Epithelial cell of esophagus (primary cell): ENCODE measurements around the gene LRRIQ3.
"Not testable (repeated sequence)": the region's sequence is repeated elsewhere in the genome, so short reads cannot be mapped to it uniquely, and the experiment has no call there.

Experiments used
- DNase-seq: peaks from one replicate; pipeline ENCODE4 v3.0.0; 2010; ENCODE audit warnings: low read depth
- H3K4me3 ChIP-seq: 2 replicates; pipeline ENCODE4 v1.5.1; 2011; ENCODE audit warnings: mild to moderate bottlenecking, low read length, control low read depth
- TF ChIP-seq, protein P1 (sequence below): IDR thresholded peaks from 2 replicates; pipeline ENCODE4 v1.5.1; 2011; ENCODE audit warnings: low read depth, mild to moderate bottlenecking, low read length, control low read depth, inconsistent platforms; ENCODE audit not compliant: insufficient read depth; ENCODE audit errors: missing control alignments

The LRRIQ3 gene

DNA sequence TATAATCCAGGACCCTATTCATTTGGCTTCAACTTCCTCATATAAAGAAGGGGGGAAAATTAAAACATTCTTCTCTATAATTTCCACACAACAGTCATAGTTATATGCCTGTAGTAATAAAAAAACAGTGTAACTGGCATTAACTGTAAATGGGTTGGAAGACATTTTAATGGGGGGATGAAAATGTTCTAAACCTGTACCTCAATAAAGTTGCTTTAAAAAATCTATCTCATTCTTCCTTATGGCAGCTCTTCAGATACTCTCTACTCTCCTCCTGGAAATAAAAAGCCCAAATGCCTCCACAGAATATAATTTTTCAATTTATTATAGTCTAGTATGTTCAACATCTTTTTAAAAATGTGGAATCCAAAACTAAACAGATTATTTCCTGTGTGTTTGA is 2.6 kb downstream of the LRRIQ3 start:
- no peak for DNase-seq
- TF ChIP-seq, protein P1, sequence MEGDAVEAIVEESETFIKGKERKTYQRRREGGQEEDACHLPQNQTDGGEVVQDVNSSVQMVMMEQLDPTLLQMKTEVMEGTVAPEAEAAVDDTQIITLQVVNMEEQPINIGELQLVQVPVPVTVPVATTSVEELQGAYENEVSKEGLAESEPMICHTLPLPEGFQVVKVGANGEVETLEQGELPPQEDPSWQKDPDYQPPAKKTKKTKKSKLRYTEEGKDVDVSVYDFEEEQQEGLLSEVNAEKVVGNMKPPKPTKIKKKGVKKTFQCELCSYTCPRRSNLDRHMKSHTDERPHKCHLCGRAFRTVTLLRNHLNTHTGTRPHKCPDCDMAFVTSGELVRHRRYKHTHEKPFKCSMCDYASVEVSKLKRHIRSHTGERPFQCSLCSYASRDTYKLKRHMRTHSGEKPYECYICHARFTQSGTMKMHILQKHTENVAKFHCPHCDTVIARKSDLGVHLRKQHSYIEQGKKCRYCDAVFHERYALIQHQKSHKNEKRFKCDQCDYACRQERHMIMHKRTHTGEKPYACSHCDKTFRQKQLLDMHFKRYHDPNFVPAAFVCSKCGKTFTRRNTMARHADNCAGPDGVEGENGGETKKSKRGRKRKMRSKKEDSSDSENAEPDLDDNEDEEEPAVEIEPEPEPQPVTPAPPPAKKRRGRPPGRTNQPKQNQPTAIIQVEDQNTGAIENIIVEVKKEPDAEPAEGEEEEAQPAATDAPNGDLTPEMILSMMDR: no peak
- no peak overlapping the region for H3K4me3 ChIP-seq

DNA sequence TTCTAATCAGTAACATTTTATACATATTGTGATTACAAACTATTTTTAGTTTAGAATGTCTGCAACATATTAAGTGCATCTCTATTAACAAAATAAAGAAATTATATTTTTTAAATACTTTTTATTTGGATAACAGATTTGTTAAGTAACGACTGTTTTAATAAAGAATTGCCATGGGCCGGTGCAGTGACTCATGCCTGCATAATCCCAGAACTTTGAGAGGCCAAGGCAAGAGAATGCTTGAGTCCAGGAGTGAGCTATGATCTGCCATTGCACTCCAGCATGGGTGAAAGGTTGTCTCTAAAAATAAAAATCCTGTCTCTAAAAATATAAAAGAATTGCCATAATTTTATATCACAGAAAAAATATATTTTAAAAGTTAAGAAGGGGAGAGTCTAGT is 4.1 kb downstream of the LRRIQ3 start:
- peak; percentile 56 for DNase-seq
- no peak overlapping the region for H3K4me3 ChIP-seq
- TF ChIP-seq, protein P1: no peak

DNA sequence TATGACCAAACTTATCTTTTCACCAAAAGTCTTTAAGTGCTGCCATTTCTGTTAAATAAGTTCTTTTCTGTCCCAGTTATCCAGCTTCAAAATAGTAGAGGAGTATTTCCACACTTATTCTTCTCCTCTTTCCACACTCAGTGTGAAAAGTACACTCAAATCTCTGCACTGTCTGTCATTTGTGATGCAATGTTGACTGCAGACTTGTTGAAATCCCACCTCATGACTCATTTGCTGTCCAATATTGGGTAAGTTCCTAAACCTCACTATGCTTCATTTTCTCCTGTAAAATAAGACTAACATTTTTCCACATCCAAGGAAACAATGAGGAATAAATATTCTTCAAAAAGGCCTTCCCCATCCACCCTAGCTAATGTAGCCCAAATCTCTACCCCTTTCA is 17.5 kb downstream of the LRRIQ3 start:
- H3K4me3 ChIP-seq: no peak overlapping the region
- peak; percentile 78 for DNase-seq
- TF ChIP-seq, protein P1: no peak

DNA sequence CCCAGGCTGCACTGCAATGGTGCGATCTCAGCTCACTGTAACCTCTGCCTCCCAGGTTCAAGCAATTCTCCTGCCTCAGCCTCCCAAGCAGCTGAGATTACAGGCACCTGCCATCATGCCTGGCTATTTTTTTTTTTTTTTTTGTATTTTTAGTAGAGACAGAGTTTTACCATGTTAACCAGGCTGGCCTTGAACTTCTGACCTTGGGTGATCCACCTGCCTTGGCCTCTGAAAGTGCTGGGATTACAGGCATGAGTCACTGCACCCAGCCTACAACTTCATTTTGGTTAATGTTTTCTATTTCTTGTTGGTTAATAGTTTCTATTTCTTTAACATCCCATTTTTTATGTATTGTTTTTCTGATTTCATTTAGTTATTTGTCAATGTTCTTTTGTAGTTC is 23.6 kb downstream of the LRRIQ3 start:
- DNase-seq, H3K4me3 ChIP-seq: not testable (repeated sequence)

DNA sequence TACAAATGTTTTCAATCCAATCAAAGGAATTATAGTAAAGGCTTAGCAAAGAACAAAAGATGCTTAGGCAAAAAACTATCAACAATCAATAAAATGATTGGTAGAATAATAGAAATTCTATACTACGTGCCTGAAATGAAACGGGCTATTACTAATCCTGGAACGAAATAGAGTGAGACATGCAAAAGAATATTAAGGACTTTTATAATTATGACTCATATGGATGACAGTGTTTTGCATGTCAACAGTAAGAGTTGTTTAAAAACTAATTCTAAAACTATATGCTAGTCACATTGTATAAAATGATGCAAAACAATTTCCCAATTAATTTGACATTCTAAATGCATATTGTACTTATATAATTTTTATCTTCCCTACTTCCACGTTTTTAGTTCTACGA is 35.6 kb downstream of the LRRIQ3 start:
- H3K4me3 ChIP-seq: no peak overlapping the region
- peak; percentile 34 for DNase-seq
- TF ChIP-seq, protein P1: no peak

DNA sequence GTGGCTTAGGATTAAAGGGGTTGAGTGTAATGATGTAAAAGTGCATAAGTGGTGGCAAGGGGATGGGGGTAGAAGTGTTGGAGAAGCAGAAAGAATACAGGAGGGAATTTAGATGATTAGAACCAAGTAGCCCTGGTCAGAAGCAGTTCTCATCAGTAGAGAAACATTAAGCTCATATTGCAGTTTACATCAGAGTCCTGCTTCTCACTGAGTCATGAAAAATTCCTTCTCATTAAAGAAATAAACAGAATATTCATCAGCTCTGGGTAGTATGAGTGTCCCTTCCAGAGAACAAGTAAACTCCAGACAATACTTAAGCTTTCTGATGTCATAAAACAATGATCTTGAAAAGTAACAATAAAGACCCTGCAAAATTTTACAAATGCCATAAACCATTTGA is 36.5 kb downstream of the LRRIQ3 start:
- TF ChIP-seq, protein P1: no peak
- DNase-seq: peak; percentile 52
- H3K4me3 ChIP-seq: no peak overlapping the region

DNA sequence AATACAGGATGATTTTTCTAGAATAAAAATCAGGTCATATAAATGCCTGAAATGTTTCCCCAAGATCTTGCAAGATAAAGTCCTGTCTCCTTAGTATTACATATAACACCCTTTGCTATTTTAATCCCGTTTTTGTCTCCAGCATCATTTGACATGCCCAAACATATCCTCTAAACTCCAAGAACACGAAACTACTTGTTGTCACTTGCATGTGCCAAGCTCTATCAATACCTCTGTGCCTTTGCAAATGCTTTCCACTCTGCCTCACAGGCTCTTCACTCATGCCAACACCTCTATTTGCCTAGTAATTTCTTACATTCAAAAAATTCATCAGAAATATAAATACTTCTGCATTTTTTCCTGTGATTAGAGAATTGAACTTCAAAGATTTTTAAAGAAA is 37.9 kb downstream of the LRRIQ3 start:
- DNase-seq: peak; percentile 97
- TF ChIP-seq, protein P1: no peak
- H3K4me3 ChIP-seq: no peak overlapping the region

DNA sequence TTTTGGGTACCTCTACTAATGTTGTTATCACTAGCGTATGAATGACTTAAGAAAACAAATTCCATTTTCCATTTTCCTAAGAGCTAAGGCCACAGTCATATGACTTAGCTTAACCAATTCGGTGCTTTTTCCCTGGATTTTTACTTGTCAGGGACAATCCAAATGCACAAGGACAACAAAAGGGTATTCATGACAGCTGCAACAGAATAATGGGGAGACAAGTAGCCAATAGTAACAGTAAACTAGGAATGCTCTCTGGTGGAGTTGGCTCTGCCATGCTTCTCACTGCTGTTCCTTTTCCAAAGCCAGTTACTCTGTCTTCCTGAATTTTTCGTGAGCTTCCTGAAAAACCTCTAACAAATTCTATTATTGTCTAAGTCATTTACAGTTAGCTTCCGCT is 52.9 kb downstream of the LRRIQ3 start:
- TF ChIP-seq, protein P1: no peak

DNA sequence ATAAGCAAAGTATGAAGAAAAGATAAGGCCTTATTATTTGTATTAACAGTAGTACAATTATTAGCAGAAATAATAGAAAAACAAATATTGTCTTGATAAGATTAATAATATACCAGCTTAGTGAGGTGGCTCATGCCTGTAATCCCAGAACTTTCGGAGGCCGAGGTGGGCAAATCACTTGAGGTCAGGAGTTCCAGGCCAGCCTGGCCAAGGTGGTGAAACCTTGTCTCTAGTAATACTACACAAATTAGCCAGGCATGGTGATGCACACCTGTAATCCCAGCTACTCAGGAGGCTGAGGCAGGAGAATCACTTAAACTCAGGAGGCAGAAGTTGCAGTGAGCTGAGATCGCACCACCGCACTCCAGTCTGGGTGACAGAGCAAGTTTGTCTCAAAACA is 80.6 kb downstream of the LRRIQ3 start:
- DNase-seq, H3K4me3 ChIP-seq: not testable (repeated sequence)

More for the DNA sequence above, 52.9 kb downstream of the LRRIQ3 start:
- no peak overlapping the region for H3K4me3 ChIP-seq
- DNase-seq: no peak
